Activated CD4-positive, alpha-beta T cell treated with anti-CD3 and anti-CD28 coated beads, Interleukin-2, amount 10 ng/mL, durations not matched to agents 24 days and 14 days (primary cell): ENCODE measurements around the gene INHA. TPM values are rescaled to one million over a fixed set of nuclear protein-coding genes. Genes with fewer than 3 reads are reported as not detected.
A peak's percentile ranks its signal among the peaks of the same experiment; 100 is the strongest.

Source experiments
- DNase-seq: peaks from one replicate; pipeline ENCODE4 v3.0.0; 2022
- H3K27ac Mint-ChIP-seq: one replicate; pipeline ENCODE4 v1.8.0; 2022; ENCODE audit warnings: mild to moderate bottlenecking, mixed read lengths
- H3K27me3 Mint-ChIP-seq: one replicate; pipeline ENCODE4 v1.8.0; 2022; ENCODE audit warnings: mixed read lengths
- H3K36me3 Mint-ChIP-seq: one replicate; pipeline ENCODE4 v1.8.0; 2022; ENCODE audit warnings: low read depth, mild to moderate bottlenecking, mixed read lengths
- H3K4me1 Mint-ChIP-seq: one replicate; pipeline ENCODE4 v1.8.0; 2021; ENCODE audit warnings: mixed read lengths
- H3K4me3 Mint-ChIP-seq: one replicate; pipeline ENCODE4 v1.8.0; 2022; ENCODE audit warnings: mild to moderate bottlenecking, moderate library complexity, mixed read lengths
- H3K9me3 Mint-ChIP-seq: one replicate; pipeline ENCODE4 v1.8.0; 2021; ENCODE audit warnings: mixed read lengths
- intact Hi-C: fragments of 100-400 bp; cut with micrococcal nuclease; formaldehyde crosslinking; loops from one replicate; pipeline ENCODE4 v1.15.1; 2023
- total RNA-seq: library from RNA; stranded (reverse); gene quantifications from 2 replicates; pipeline ENCODE4 v1.2.3, GENCODE V29; 2022

Gene INHA
- total RNA-seq, 1 donor from 2014 or later, result not detected

DNA sequence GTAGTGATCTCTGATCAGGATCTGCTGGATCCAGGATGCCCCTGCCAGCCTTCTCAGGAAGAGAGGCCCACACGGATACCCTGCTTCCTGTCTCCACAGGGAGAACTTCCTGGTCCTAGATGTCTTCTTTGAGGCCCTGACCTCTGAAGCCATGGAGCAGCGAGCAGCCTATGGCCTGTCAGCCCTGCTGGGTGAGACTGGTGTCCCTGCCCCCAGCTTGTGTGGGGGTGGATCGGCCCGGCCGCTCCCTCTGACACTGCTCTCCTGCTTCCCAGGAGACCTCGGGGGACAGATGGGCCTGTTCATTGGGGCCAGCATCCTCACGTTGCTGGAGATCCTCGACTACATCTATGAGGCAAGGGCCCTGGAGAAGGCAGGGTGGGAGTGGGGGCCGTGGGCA, 35.1 kb upstream of the INHA start:
- no peak for DNase-seq
- Mint-ChIP-seq H3K9me3 (no peaks in the 10 kb centered on the region), H3K4me3 (no peak overlapping the region), H3K27ac (no peak overlapping the region), H3K36me3 (peaks cover 11% of the 10 kb centered on the region), H3K27me3 (peaks cover 7% of the 10 kb centered on the region), H3K4me1 (peaks cover 3% of the 10 kb centered on the region)
- intact Hi-C loops, result no loop called here

DNA sequence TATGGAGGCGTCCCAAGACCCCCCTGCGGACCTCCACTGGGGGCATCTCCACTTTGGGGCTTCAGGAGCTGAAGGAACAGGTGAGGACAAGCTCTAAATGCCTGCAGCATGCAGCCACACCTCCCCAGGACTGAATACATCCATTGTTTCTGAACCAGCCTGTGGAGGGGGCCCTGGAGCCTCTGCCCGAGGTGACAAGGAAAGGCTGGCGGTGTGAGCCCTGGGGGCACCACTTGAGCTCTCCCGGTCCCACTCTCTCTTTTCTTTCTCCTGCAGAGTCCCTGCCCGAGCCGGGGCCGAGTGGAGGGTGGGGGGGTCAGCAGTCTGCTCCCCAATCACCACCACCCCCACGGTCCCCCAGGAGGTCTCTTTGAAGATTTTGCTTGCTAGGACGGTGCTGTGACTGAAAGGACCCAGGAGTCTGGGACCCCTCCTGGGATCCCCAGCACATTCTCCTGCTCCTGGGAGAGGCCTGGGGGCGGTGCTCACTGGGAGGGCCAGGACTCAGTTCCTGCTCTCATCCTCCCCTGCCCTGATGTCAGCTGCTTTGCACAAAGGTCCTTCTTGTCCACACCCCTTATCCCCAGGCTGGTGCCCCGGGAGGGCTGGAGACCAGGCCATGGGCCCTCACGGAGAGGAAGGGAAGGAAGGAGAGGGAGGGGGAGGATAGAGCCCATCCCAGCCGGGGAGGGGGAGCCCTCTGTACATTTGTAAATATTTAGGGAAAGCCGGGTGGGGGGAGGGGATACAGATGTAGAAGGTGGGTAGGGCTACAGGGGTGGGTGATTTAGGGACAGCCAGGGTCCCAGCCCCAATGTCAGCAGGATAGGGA, 34.2 kb upstream of the INHA start:
- H3K9me3 Mint-ChIP-seq, result no peaks in the 10 kb centered on the region
- peaks cover 10% of the 10 kb centered on the region for H3K4me1 Mint-ChIP-seq
- no peak for DNase-seq
- H3K4me3 Mint-ChIP-seq, result no peak overlapping the region
- intact Hi-C loops, result no loop called here
- H3K36me3 Mint-ChIP-seq, result peaks cover 11% of the 10 kb centered on the region
- H3K27ac Mint-ChIP-seq, result no peak overlapping the region
- peaks cover 3% of the 10 kb centered on the region for H3K27me3 Mint-ChIP-seq

DNA sequence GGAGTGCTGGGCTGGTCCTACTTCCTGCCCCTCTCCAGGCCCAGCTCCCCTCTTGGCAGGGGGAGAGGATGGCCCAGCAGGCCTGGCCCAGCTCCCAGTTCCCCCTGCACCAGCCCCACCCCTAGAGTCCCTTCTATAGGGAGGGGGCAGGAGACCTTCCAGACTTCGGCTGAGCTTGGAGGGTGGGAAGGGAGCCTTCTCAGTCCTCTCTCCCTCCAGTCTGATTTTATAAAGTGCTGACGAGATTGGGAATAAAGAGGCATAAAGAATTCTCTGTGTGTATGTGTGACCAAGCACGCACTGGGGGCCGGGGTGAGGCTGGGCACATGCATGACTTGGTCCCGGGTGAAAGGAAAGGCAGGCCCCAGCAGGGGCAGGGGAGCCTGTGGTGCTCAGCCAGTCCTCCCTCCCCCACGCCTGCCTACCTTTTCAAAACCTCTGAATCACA, 33.6 kb upstream of the INHA start:
- intact Hi-C loops, result no loop called here
- Mint-ChIP-seq H3K4me3 (no peak overlapping the region), H3K27ac (no peak overlapping the region), H3K27me3 (peaks cover 3% of the 10 kb centered on the region), H3K4me1 (peaks cover 10% of the 10 kb centered on the region), H3K36me3 (peaks cover 11% of the 10 kb centered on the region), H3K9me3 (no peaks in the 10 kb centered on the region)
- DNase-seq, result no peak

DNA sequence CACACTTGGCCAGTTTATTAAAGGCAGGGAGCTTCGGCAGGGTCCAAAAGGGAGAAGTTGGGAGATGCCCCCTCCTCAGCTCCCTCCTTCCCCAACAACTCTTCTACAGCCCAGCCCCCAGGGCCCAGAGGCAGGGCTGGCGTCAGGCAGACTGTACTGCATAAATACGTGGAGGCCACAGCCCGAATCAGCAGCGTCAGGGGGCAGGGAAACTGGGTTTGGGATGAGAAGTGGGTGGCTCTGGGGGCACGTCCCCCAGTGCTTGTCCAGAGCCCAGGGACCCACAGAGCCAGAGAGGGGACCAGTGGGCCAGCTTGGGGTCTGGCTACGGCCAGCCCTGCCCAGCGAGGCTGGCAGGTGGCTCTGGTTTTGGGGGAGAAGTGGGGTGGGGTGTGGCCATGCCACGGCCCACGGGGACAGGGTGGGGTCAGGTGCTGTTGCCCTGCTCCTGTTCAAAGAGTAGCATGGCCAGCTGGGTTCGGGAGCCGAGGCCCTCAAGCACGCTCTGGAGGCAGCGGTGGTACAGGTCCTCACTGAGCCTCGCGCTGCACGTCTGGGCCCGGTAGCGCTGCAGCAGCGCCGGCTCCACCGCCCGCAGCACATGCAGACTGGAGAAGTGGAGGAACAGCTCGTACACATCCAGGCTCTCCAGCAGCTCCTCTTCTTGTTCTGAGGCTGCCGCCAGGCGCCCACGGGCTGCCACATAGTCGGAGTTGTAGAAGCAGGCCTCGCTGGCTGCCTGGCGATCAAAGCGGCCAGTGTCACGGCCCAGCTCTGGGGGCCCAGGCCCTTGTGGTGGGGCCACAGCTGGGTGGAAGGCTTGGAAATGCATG, 32.9 kb upstream of the INHA start:
- peaks cover 3% of the 10 kb centered on the region for H3K27me3 Mint-ChIP-seq
- no peaks in the 10 kb centered on the region for H3K9me3 Mint-ChIP-seq
- peaks cover 11% of the 10 kb centered on the region for H3K4me1 Mint-ChIP-seq
- peaks cover 11% of the 10 kb centered on the region for H3K36me3 Mint-ChIP-seq
- intact Hi-C loops, result no loop called here
- DNase-seq, result no peak
- no peak overlapping the region for H3K4me3 Mint-ChIP-seq
- no peak overlapping the region for H3K27ac Mint-ChIP-seq

DNA sequence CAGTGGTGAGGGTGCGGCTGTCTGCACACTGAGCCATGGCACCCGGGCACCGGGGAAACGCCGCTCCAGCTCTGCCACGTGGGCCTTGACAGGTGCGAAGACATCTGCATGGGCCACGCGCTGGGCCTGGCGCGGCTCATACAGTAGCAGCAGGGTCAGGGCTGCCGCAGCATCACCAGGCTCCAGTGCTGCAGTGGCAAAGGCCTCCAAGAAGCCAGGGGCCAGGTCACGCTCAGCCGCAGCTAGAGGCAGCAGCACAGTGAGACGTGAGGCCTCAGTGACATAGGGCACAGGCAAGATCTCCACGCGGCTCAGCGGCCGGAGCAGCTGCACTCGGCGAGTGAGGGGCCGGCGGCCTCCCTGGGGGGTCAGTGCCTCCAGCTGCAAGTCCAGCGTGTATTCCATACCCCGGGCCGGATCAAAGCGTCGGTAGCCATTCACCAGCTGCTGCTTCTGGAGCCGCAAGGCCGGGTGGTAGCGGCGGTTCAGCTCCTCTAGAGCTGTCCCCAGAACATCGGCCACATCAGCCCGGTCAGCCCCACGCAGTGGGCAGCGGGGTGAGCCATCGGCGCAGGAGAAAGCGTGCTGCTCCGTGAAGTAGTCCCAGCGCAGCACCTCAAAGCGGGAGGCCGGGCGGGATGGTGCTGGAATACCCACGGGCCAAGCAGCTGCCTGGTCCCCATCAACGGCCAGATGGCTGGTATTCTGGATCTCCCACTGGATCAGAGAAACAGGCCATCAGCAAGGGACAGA, 32.0 kb upstream of the INHA start:
- Mint-ChIP-seq H3K9me3 (no peaks in the 10 kb centered on the region), H3K36me3 (peaks cover 11% of the 10 kb centered on the region), H3K4me1 (peaks cover 17% of the 10 kb centered on the region), H3K4me3 (no peak overlapping the region), H3K27me3 (peaks cover 12% of the 10 kb centered on the region), H3K27ac (no peak overlapping the region)
- no peak for DNase-seq
- intact Hi-C loops, result loop anchor here (5.0 kb wide), 2 partner anchors 263 to 1268 kb away; partner anchors contain the start of genes AAMP, DNAJB2 and PNKD

DNA sequence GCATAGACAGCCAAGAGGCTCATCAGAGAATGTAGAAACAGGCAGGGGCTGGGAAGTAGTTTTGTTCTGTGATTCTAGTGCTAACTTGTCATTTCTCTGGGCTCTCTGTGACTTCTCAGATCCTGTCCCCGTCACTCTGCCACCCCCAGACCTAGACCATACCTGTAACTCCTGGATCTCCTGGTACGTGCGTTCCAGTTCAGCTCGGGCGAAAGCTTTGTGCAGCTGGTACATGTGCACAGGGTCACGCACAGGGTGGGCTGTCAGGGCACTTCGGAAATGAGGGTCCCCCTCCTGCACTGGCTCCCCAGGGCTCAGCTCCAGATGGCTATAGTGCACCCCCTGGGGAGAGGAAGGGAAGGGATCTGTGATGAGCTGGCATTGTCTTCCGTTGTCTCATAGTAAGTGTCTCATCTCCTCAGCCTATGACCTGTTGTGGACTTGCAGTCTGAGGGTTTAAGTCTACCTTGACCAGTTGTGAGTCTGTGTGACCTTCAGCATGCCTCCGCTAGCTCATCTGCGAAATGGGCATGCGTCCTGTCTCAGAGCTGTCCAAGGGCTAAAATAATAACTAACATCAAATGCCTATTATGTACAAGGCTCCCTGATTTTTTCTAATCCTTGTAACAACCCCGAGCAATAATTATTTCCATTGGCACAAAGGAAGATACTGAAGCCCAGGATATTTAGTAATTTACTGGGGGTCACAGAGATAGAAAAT, 31.2 kb upstream of the INHA start:
- Mint-ChIP-seq H3K9me3 (no peaks in the 10 kb centered on the region), H3K27ac (no peak overlapping the region), H3K27me3 (peaks cover 11% of the 10 kb centered on the region), H3K4me1 (peaks cover 17% of the 10 kb centered on the region), H3K36me3 (peaks cover 11% of the 10 kb centered on the region), H3K4me3 (peak overlapping the region; percentile 89)
- intact Hi-C loops, result loop anchor here (1.0 to 5.0 kb wide), 4 partner anchors 101 to 1269 kb away; partner anchors contain the start of genes AAMP, DNAJB2 and PNKD
- DNase-seq, result no peak

DNA sequence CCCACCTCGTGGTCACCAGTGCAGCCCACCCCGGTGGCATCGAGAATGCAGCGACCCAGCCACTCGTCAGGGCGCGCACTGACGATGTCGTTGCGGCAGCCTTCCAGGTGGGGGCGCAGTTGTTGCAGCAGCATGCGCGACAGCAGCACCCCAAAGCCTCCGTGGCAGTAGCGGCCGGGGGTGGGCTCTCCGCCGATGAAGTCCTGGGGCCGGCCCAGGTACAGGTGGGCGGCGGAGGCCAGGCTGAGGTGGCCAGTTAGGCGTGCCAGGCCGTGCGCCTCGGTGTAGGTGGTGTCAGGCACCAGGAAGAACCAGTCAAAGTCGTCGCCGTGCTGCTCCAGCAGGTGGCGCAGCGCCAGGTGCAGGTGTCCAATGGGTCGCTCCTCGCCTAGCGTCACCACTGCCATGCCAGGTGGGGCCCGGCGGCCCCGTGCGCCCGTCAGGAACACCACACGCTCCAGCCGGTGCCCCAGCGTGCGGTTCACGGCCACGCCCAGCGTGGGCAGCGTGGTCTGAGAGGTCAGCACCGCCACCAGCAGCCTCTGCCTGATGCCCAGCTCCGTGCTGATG, 30.4 kb upstream of the INHA start:
- DNase-seq, result peak; percentile 96
- Mint-ChIP-seq H3K4me1 (peaks cover 17% of the 10 kb centered on the region), H3K36me3 (peaks cover 11% of the 10 kb centered on the region), H3K4me3 (peak overlapping the region; percentile 89), H3K9me3 (no peaks in the 10 kb centered on the region), H3K27me3 (peaks cover 16% of the 10 kb centered on the region), H3K27ac (no peak overlapping the region)
- intact Hi-C loops, result loop anchor here (1.0 to 5.0 kb wide), 4 partner anchors 101 to 1269 kb away; partner anchors contain the start of genes AAMP, DNAJB2 and PNKD

DNA sequence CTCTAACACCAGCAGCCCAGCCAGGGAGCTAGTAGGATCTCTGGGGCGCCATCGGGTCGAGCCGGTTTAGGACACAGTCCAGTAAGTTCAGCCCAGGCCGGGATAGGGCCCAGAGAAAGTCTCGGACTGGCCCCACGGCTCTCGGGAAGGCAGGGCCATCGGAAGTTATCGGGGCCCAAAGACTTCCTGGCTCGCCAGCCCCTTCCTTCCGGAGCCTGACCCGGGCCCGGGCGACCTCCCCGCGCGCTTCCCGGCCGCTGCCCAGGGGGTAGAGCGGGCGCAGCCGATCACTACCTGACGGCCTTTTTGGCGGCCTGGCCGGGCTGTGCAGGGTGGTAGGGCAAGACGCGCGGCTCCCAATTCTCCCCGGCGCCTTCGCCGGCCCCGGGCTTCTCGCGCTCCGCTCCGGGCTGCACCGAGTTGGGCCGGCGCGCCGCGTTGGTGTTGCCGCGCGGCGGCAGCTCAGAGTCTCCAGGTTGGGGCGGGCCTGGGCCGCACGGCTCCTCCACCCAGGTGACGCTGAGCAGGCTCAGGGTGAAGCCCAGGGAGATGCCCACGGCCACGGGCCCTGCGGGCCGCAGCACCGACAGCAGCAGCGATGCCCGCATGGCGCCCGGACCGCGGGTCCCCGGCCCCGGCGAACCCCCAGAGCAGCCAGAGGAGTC, 29.0 kb upstream of the INHA start:
- DNase-seq, result no peak
- peaks cover 11% of the 10 kb centered on the region for H3K36me3 Mint-ChIP-seq
- intact Hi-C loops, result loop anchor here (1.0 to 5.0 kb wide), 8 partner anchors 9 to 1271 kb away; partner anchors contain the start of genes AAMP, DNAJB2, GMPPA and PNKD
- peaks cover 18% of the 10 kb centered on the region for H3K27me3 Mint-ChIP-seq
- H3K4me1 Mint-ChIP-seq, result peaks cover 17% of the 10 kb centered on the region
- H3K27ac Mint-ChIP-seq, result peak overlapping the region; percentile 67
- H3K4me3 Mint-ChIP-seq, result peak overlapping the region; percentile 89
- no peaks in the 10 kb centered on the region for H3K9me3 Mint-ChIP-seq

DNA sequence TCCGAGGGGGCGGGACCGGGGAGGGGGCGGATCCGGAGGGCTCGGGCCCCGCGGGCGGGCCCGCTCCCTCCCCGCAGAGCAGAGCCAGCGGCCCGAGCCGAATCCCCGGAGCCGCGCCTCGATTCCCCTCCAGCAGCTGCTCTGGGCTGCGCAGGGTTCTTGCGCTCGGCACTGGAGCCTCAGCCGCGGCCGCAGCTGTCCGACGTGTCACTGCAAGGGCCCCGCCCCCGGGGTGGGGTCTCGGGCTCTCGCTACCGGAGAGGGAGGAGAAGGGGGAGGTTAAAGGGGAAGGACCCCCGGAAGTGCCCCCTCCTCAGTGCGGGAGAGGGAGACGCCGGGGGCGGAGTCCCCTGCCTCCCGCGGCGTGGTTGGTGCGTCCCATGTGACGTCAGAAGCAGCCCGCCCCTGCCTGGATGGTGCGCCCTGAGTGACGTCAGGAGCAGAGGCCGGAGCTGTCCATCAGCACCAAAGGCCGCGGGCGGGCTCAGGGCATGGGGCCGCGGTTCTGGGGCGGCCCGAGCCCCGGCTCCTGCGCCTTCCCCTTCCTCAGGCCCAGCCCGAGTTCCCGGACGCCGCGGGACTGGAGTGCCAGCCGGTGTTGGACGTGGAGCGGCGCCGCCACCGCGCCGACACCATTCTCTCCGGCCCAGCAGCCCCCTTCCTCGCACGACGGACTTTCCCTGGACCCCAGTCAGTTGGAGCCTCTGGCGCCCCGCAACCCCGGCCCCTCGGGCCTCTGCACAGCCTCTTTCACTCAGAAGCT, 28.3 kb upstream of the INHA start, which contains the start of the genes CHPF and TMEM198:
CHPF (minus strand) TSS at position 214 of the 763 bp plus-strand sequence. CDS start 271 bp downstream, outside the sequence.
TMEM198 (plus strand) TSS at position 433 of the 763 bp plus-strand sequence. CDS start 700 bp downstream, outside the sequence.
- intact Hi-C loops, result loop anchor here (1.0 to 5.0 kb wide), 8 partner anchors 9 to 1271 kb away; partner anchors contain the start of genes AAMP, DNAJB2, GMPPA and PNKD
- Mint-ChIP-seq H3K27me3 (peaks cover 18% of the 10 kb centered on the region), H3K36me3 (peaks cover 8% of the 10 kb centered on the region), H3K9me3 (no peaks in the 10 kb centered on the region), H3K4me1 (peaks cover 17% of the 10 kb centered on the region), H3K4me3 (peak within 1 kb of the TSS; percentile 89), H3K27ac (peak within 1 kb of the TSS; percentile 75)
- DNase-seq, result peak; percentile 99

DNA sequence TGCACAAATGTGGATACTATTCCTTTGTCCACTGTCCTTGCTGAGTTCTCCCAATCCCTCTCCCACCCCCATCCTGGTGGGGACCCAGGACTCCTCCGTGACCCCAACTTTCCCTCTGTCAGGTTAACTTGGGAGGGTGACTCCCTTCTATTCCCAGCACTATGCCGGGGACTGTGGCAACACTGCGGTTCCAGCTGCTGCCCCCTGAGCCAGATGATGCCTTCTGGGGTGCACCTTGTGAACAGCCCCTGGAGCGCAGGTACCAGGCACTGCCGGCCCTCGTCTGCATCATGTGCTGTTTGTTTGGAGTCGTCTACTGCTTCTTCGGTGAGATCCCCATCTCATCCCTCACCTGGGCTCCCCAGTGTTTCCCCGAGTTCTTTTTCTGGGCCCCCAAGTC, 27.5 kb upstream of the INHA start:
- intact Hi-C loops, result loop anchor here (5.0 kb wide), 2 partner anchors 267 to 1272 kb away; partner anchors contain the start of genes AAMP, DNAJB2 and PNKD

DNA sequence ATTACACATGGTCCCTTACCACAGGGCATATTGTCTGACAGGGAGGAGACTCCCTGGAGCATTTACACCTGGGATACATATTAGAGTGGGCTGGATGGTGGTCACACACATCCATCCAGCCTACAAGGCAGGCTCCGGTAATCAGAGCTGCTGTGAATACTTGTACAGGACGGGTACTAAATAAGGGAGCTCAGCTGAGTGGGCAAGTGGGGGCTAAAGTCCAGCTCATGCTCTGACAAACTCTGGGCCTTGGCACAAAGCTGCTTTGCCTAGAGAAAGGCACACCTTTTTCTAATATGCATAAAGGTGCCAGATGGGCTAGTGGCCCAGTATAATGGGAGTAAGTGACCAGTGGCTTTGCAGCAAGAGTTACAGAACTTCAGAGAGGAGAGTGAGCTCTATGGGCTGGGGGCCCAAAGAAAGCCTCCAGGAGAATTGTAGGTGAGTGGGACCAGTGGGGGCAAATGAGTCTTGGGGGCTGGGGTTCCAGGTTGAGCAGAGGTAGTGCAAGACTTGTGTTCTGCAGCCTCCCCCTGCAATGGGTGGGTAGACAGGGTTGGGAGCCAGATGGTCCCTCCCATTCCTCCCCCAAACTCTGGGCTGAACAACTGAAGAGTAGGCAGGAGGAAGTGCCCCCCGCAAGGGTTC, 26.7 kb upstream of the INHA start:
- peak overlapping the region; percentile 89 for H3K4me3 Mint-ChIP-seq
- H3K27ac Mint-ChIP-seq, result no peak overlapping the region
- intact Hi-C loops, result no loop called here
- no peaks in the 10 kb centered on the region for H3K9me3 Mint-ChIP-seq
- no peak for DNase-seq
- peaks cover 17% of the 10 kb centered on the region for H3K4me1 Mint-ChIP-seq
- peaks cover 18% of the 10 kb centered on the region for H3K27me3 Mint-ChIP-seq
- peaks cover 3% of the 10 kb centered on the region for H3K36me3 Mint-ChIP-seq

More for the DNA sequence above, 27.5 kb upstream of the INHA start:
- Mint-ChIP-seq H3K27ac (peak overlapping the region; percentile 58), H3K36me3 (peaks cover 4% of the 10 kb centered on the region), H3K4me1 (peaks cover 17% of the 10 kb centered on the region), H3K4me3 (peak overlapping the region; percentile 89), H3K27me3 (peaks cover 18% of the 10 kb centered on the region), H3K9me3 (no peaks in the 10 kb centered on the region)
- DNase-seq, result no peak
